ENCODE measurements around the gene YBEY. TPM values are rescaled to one million over a fixed set of nuclear protein-coding genes. Genes with fewer than 3 reads are reported as not detected.

YBEY gene
- total RNA-seq, 5 donors from 2014 or later (not counting 1 experiment from before 2014, with no cell fraction given), result 10.0 to 21.2 (median 19.3) TPM

GRCh38 chr21:46295996-46296752 is 10.0 kb downstream of the YBEY start:
- peaks cover 2 to 31% of the 10 kb centered on the region in 2 experiments for H3K4me1 ChIP-seq (ENCODE audit: control insufficient read depth in 1 of 2, extremely low read depth in 1 of 2, insufficient read depth in 2 of 2, low read length in 2 of 2)
- peak overlapping the region; percentile 63 to 82 for H3K27ac Mint-ChIP-seq
- ChIA-PET POLR2A (no interaction called here), CTCF (no interaction called here)
- H3K36me3 Mint-ChIP-seq, result peaks cover 10% of the 10 kb centered on the region
- DNase-seq, result peak in 28 of 35 experiments; percentile 7 to 72 (median 46)
- 65% methylated on average over 21 of the region's 29 CpGs for WGBS (ENCODE audit: insufficient coverage)
- peaks cover 0 to 2% of the 10 kb centered on the region in 2 donors for H3K27me3 Mint-ChIP-seq
- H3K4me3 ChIP-seq (ENCODE audit: control insufficient read depth in 1 of 2, extremely low read depth in 1 of 2, low read length in 1 of 2), result no peak overlapping the region
- peak overlapping the region; percentile 41 to 57 (median 41) for H3K4me3 Mint-ChIP-seq
- no peaks in the 10 kb centered on the region for H3K9me3 Mint-ChIP-seq
- H3K27me3 ChIP-seq (replicated peaks in 1 of 2; ENCODE audit: control insufficient read depth in 2 of 2, extremely low read depth in 1 of 2, insufficient read depth in 2 of 2, low read length in 1 of 2), result peaks cover 0 to 34% of the 10 kb centered on the region in 2 experiments
- no peaks in the 10 kb centered on the region for H3K9me3 ChIP-seq
- peak overlapping the region; percentile 49 for H3K27ac ChIP-seq (ENCODE audit: low read length)
- peak in 3 of 4 experiments; percentile 71 to 85 (median 81) for ATAC-seq (replicated peaks in 1 of 4)
- peaks cover 4 to 11% (median 9%) of the 10 kb centered on the region in 3 donors for H3K4me1 Mint-ChIP-seq
- H3K36me3 ChIP-seq (ENCODE audit: control insufficient read depth in 2 of 2, extremely low read depth in 1 of 2, insufficient read depth in 1 of 2, low read length in 1 of 2), result peaks cover 0 to 10% of the 10 kb centered on the region in 2 donors

- H3K4me3 ChIP-seq (ENCODE audit: control insufficient read depth in 1 of 2, extremely low read depth in 1 of 2, low read length in 1 of 2), result peak overlapping the region; percentile 53 to 88
- no peaks in the 10 kb centered on the region for H3K9me3 ChIP-seq
- H3K36me3 ChIP-seq (ENCODE audit: control insufficient read depth in 2 of 2, extremely low read depth in 1 of 2, insufficient read depth in 1 of 2, low read length in 1 of 2), result no peaks in the 10 kb centered on the region
- DNase-seq (no peak), ATAC-seq (replicated peaks in 1 of 4) (peak in 1 of 4 experiments; percentile 17)
- Mint-ChIP-seq H3K4me3 (peak overlapping the region; percentile 59 to 74 (median 62)), H3K4me1 (peaks cover 2 to 9% (median 9%) of the 10 kb centered on the region in 3 donors), H3K9me3 (no peaks in the 10 kb centered on the region), H3K27ac (no peak overlapping the region), H3K36me3 (no peaks in the 10 kb centered on the region), H3K27me3 (peaks cover 0 to 2% of the 10 kb centered on the region in 2 donors)
- H3K27ac ChIP-seq (ENCODE audit: low read length), result no peak overlapping the region
- ChIA-PET CTCF (no interaction called here), POLR2A (no interaction called here)
- peaks cover 2 to 31% of the 10 kb centered on the region in 2 experiments for H3K4me1 ChIP-seq (ENCODE audit: control insufficient read depth in 1 of 2, extremely low read depth in 1 of 2, insufficient read depth in 2 of 2, low read length in 2 of 2)
- WGBS (ENCODE audit: insufficient coverage), result 6% methylated on average over 82 of the region's 84 CpGs
- peaks cover 0 to 34% of the 10 kb centered on the region in 2 experiments for H3K27me3 ChIP-seq (replicated peaks in 1 of 2; ENCODE audit: control insufficient read depth in 2 of 2, extremely low read depth in 1 of 2, insufficient read depth in 2 of 2, low read length in 1 of 2)
Measured at GRCh38 chr21:46297338-46298271, 11.5 kb downstream of the YBEY start.

GRCh38 chr21:46299167-46299566 is 13.0 kb downstream of the YBEY start:
- H3K4me1 Mint-ChIP-seq, result peaks cover 2 to 9% (median 9%) of the 10 kb centered on the region in 3 donors
- ATAC-seq (replicated peaks in 1 of 4) (no peak), DNase-seq (no peak)
- peaks cover 0 to 34% of the 10 kb centered on the region in 2 experiments for H3K27me3 ChIP-seq (replicated peaks in 1 of 2; ENCODE audit: control insufficient read depth in 2 of 2, extremely low read depth in 1 of 2, insufficient read depth in 2 of 2, low read length in 1 of 2)
- no peaks in the 10 kb centered on the region for H3K9me3 Mint-ChIP-seq
- H3K27me3 Mint-ChIP-seq, result peaks cover 0 to 2% of the 10 kb centered on the region in 2 donors
- no peak overlapping the region for H3K4me3 ChIP-seq (ENCODE audit: control insufficient read depth in 1 of 2, extremely low read depth in 1 of 2, low read length in 1 of 2)
- H3K36me3 Mint-ChIP-seq, result no peaks in the 10 kb centered on the region
- no peak overlapping the region for H3K27ac ChIP-seq (ENCODE audit: low read length)
- peaks cover 2 to 31% of the 10 kb centered on the region in 2 experiments for H3K4me1 ChIP-seq (ENCODE audit: control insufficient read depth in 1 of 2, extremely low read depth in 1 of 2, insufficient read depth in 2 of 2, low read length in 2 of 2)
- H3K27ac Mint-ChIP-seq, result no peak overlapping the region
- H3K9me3 ChIP-seq, result no peaks in the 10 kb centered on the region
- ChIA-PET CTCF (no interaction called here), POLR2A (no interaction called here)
- peak overlapping the region in 1 of 3 donors; percentile 59 for H3K4me3 Mint-ChIP-seq
- H3K36me3 ChIP-seq (ENCODE audit: control insufficient read depth in 2 of 2, extremely low read depth in 1 of 2, insufficient read depth in 1 of 2, low read length in 1 of 2), result no peaks in the 10 kb centered on the region
- 88% methylated on average over 6 of the region's 9 CpGs for WGBS (ENCODE audit: insufficient coverage)

DNA sequence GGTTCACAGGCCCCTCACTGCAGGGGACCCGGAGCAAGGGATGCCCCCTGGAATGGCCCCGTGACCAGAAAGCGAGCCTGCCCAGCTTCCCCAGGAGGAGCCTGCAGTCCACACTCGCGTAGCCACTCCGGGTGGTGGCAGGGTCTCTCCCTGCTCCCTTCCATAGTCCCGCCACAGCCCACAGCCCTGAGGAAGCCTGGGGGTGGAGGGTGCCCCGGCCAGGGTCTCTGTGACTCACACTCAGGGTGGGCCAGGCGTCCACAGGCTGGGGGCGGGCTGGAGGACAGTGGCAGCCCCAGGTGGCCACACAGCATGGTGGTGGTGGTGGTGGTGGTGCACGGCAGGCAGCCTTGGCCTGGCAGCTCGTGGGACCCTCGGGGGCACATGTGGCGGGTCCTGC is 15.6 kb downstream of the YBEY start:
- ChIA-PET CTCF (no interaction called here), POLR2A (no interaction called here)
- H3K4me3 Mint-ChIP-seq, result no peak overlapping the region
- WGBS (ENCODE audit: insufficient coverage), result 97% methylated on average over 6 of the region's 14 CpGs
- no peak overlapping the region for H3K27ac ChIP-seq (ENCODE audit: low read length)
- H3K4me1 ChIP-seq (ENCODE audit: control insufficient read depth in 1 of 2, extremely low read depth in 1 of 2, insufficient read depth in 2 of 2, low read length in 2 of 2), result peaks cover 2 to 13% of the 10 kb centered on the region in 2 experiments
- peaks cover 0 to 4% (median 2%) of the 10 kb centered on the region in 3 donors for H3K4me1 Mint-ChIP-seq
- ATAC-seq (replicated peaks in 1 of 4) (no peak), DNase-seq (no peak)
- H3K36me3 Mint-ChIP-seq, result peaks cover 7% of the 10 kb centered on the region
- H3K27ac Mint-ChIP-seq, result no peak overlapping the region
- peaks cover 0 to 2% of the 10 kb centered on the region in 2 donors for H3K27me3 Mint-ChIP-seq
- H3K27me3 ChIP-seq (replicated peaks in 1 of 2; ENCODE audit: control insufficient read depth in 2 of 2, extremely low read depth in 1 of 2, insufficient read depth in 2 of 2, low read length in 1 of 2), result peaks cover 0 to 23% of the 10 kb centered on the region in 2 experiments
- no peaks in the 10 kb centered on the region for H3K9me3 Mint-ChIP-seq
- H3K4me3 ChIP-seq (ENCODE audit: control insufficient read depth in 1 of 2, extremely low read depth in 1 of 2, low read length in 1 of 2), result no peak overlapping the region
- H3K36me3 ChIP-seq (ENCODE audit: control insufficient read depth in 2 of 2, extremely low read depth in 1 of 2, insufficient read depth in 1 of 2, low read length in 1 of 2), result no peaks in the 10 kb centered on the region
- no peaks in the 10 kb centered on the region for H3K9me3 ChIP-seq

- no peak for DNase-seq
- no peaks in the 10 kb centered on the region for H3K9me3 ChIP-seq
- no peaks in the 10 kb centered on the region for H3K4me1 ChIP-seq (ENCODE audit: control insufficient read depth in 1 of 2, extremely low read depth in 1 of 2, insufficient read depth in 2 of 2, low read length in 2 of 2)
- POLR2A ChIA-PET, result no interaction called here
- H3K4me3 ChIP-seq (ENCODE audit: control insufficient read depth in 1 of 2, extremely low read depth in 1 of 2, low read length in 1 of 2), result no peak overlapping the region
- H3K27me3 Mint-ChIP-seq, result no peaks in the 10 kb centered on the region
- H3K9me3 Mint-ChIP-seq, result no peaks in the 10 kb centered on the region
- peaks cover 10% of the 10 kb centered on the region for H3K36me3 Mint-ChIP-seq
- H3K27me3 ChIP-seq (replicated peaks in 1 of 2; ENCODE audit: control insufficient read depth in 2 of 2, extremely low read depth in 1 of 2, insufficient read depth in 2 of 2, low read length in 1 of 2), result peaks cover 0 to 4% of the 10 kb centered on the region in 2 experiments
- H3K27ac ChIP-seq (ENCODE audit: low read length), result no peak overlapping the region
- H3K36me3 ChIP-seq (ENCODE audit: control insufficient read depth in 2 of 2, extremely low read depth in 1 of 2, insufficient read depth in 1 of 2, low read length in 1 of 2), result no peaks in the 10 kb centered on the region
- 100% methylated on average over 2 of the region's 5 CpGs for WGBS (ENCODE audit: insufficient coverage)
- no peak overlapping the region for H3K27ac Mint-ChIP-seq
- H3K4me1 Mint-ChIP-seq, result no peaks in the 10 kb centered on the region
- H3K4me3 Mint-ChIP-seq, result no peak overlapping the region
- CTCF ChIA-PET, result no interaction called here
- ATAC-seq (replicated peaks in 1 of 4), result no peak
Measured at GRCh38 chr21:46304437-46304836, 18.3 kb downstream of the YBEY start.

DNA sequence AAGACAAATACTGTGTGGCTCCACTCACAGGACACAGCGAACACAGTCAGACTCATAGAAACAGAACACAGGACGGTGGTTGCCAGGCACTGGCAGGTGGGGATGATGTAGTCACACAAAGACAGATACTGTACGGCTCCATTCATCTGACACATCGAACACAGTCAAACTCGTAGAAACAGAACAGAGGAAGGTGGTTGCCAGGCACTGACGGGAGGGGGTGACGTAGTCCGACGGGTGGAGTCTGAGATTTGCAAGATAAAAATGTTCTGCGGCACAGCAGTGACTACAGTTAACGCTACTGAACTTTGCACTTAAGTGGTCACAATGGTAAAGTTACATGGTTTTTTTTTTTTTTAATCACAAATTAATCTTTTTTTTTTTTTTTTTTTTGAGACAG is 18.8 kb downstream of the YBEY start:
- Histone ChIP-seq H3K27ac (ENCODE audit: low read length) (no peak overlapping the region), H3K9me3 (no peaks in the 10 kb centered on the region), H3K4me3 (ENCODE audit: control insufficient read depth in 1 of 2, extremely low read depth in 1 of 2, low read length in 1 of 2) (no peak overlapping the region), H3K36me3 (ENCODE audit: control insufficient read depth in 2 of 2, extremely low read depth in 1 of 2, insufficient read depth in 1 of 2, low read length in 1 of 2) (no peaks in the 10 kb centered on the region), H3K4me1 (ENCODE audit: control insufficient read depth in 1 of 2, extremely low read depth in 1 of 2, insufficient read depth in 2 of 2, low read length in 2 of 2) (no peaks in the 10 kb centered on the region), H3K27me3 (replicated peaks in 1 of 2; ENCODE audit: control insufficient read depth in 2 of 2, extremely low read depth in 1 of 2, insufficient read depth in 2 of 2, low read length in 1 of 2) (no peaks in the 10 kb centered on the region)
- ATAC-seq (replicated peaks in 1 of 4) (peak in 1 of 4 experiments; percentile 29), DNase-seq (peak in 5 of 35 experiments; percentile 1 to 55 (median 18))
- H3K9me3 Mint-ChIP-seq, result no peaks in the 10 kb centered on the region
- CTCF ChIA-PET, result no interaction called here
- H3K27me3 Mint-ChIP-seq, result no peaks in the 10 kb centered on the region
- no peaks in the 10 kb centered on the region for H3K4me1 Mint-ChIP-seq
- POLR2A ChIA-PET, result no interaction called here
- peaks cover 10% of the 10 kb centered on the region for H3K36me3 Mint-ChIP-seq
- H3K4me3 Mint-ChIP-seq, result no peak overlapping the region
- WGBS (ENCODE audit: insufficient coverage), result 98% methylated on average over 7 of the region's 11 CpGs
- no peak overlapping the region for H3K27ac Mint-ChIP-seq

Data from T-cell (primary cell).